ENCODE data around the gene GIGYF2. TPM values are rescaled to one million over a fixed set of nuclear protein-coding genes. Genes with fewer than 3 reads are reported as not detected.

The GIGYF2 gene
- total RNA-seq, 1 donor from 2014 or later, result 46.7 TPM

GRCh38 chr2:232893834-232894233, 196.7 kb downstream of the GIGYF2 start:
- no peaks in the 10 kb centered on the region for H3K36me3 ChIP-seq (ENCODE audit: control insufficient read depth, insufficient read depth, low read length)
- DNase-seq (ENCODE audit: low read depth), result no peak
- no peak overlapping the region for H3K4me3 ChIP-seq (ENCODE audit: low read depth, low read length)
- no peak for TF ChIP-seq CTCF (IDR thresholded peaks at IDR 0.05; ENCODE audit: insufficient read depth, low read length, poor library complexity, severe bottlenecking)
- H3K27me3 ChIP-seq (ENCODE audit: control insufficient read depth, insufficient read depth, low read length), result no peaks in the 10 kb centered on the region

GRCh38 chr2:232894251-232894650, 197.1 kb downstream of the GIGYF2 start:
- TF ChIP-seq CTCF (IDR thresholded peaks at IDR 0.05; ENCODE audit: insufficient read depth, low read length, poor library complexity, severe bottlenecking), result no peak
- no peaks in the 10 kb centered on the region for H3K36me3 ChIP-seq (ENCODE audit: control insufficient read depth, insufficient read depth, low read length)
- DNase-seq (ENCODE audit: low read depth), result no peak
- H3K4me3 ChIP-seq (ENCODE audit: low read depth, low read length), result no peak overlapping the region
- H3K27me3 ChIP-seq (ENCODE audit: control insufficient read depth, insufficient read depth, low read length), result no peaks in the 10 kb centered on the region

GRCh38 chr2:232894746-232895145, 197.6 kb downstream of the GIGYF2 start:
- Histone ChIP-seq H3K36me3 (ENCODE audit: control insufficient read depth, insufficient read depth, low read length) (no peaks in the 10 kb centered on the region), H3K4me3 (ENCODE audit: low read depth, low read length) (no peak overlapping the region), H3K27me3 (ENCODE audit: control insufficient read depth, insufficient read depth, low read length) (no peaks in the 10 kb centered on the region)
- no peak for TF ChIP-seq CTCF (IDR thresholded peaks at IDR 0.05; ENCODE audit: insufficient read depth, low read length, poor library complexity, severe bottlenecking)
- no peak for DNase-seq (ENCODE audit: low read depth)

- no peak for DNase-seq (ENCODE audit: low read depth)
- no peak for TF ChIP-seq CTCF (IDR thresholded peaks at IDR 0.05; ENCODE audit: insufficient read depth, low read length, poor library complexity, severe bottlenecking)
Observed at GRCh38 chr2:232896111-232896510, 199.0 kb downstream of the GIGYF2 start.

GRCh38 chr2:232896720-232897597, 199.8 kb downstream of the GIGYF2 start:
- no peak for TF ChIP-seq CTCF (IDR thresholded peaks at IDR 0.05; ENCODE audit: insufficient read depth, low read length, poor library complexity, severe bottlenecking)
- no peak for DNase-seq (ENCODE audit: low read depth)
- no peaks in the 10 kb centered on the region for H3K36me3 ChIP-seq (ENCODE audit: control insufficient read depth, insufficient read depth, low read length)
- no peak overlapping the region for H3K4me3 ChIP-seq (ENCODE audit: low read depth, low read length)
- H3K27me3 ChIP-seq (ENCODE audit: control insufficient read depth, insufficient read depth, low read length), result no peaks in the 10 kb centered on the region

More at GRCh38 chr2:232896111-232896510, 199.0 kb downstream of the GIGYF2 start:
- Histone ChIP-seq H3K36me3 (ENCODE audit: control insufficient read depth, insufficient read depth, low read length) (no peaks in the 10 kb centered on the region), H3K27me3 (ENCODE audit: control insufficient read depth, insufficient read depth, low read length) (no peaks in the 10 kb centered on the region), H3K4me3 (ENCODE audit: low read depth, low read length) (no peak overlapping the region)
